Psoas muscle (tissue), 8 donors: ENCODE results near the gene MARK4. TPM values are rescaled to one million over a fixed set of nuclear protein-coding genes. Genes with fewer than 3 reads are reported as not detected.

Source experiments
- ATAC-seq, 4 donors: fragments of 200-7000 bp; cut with Tn5 transposase; one replicate each; pipeline ENCODE4 v1.9.1; 2020; ENCODE audit warnings: moderate library complexity in 3 of 4, mild to moderate bottlenecking in 2 of 4
- DNase-seq, 2 donors: peaks; one replicate each; pipeline ENCODE4 v3.0.0-alpha.2; 2020
- H3K27ac ChIP-seq: fragments of 200-600 bp; one replicate; pipeline ENCODE4 v1.8.0; 2022
- H3K27me3 ChIP-seq, 3 donors: fragments of 200-600 bp in 1 of 3; one replicate each; pipeline versions ENCODE4 v1.6.1 to v1.8.0; 2013 to 2022; ENCODE audit warnings: low read length in 2 of 3, mild to moderate bottlenecking in 2 of 3, moderate library complexity in 1 of 3; ENCODE audit not compliant: insufficient read depth in 3 of 3
- H3K36me3 ChIP-seq, 2 donors: fragments of 200-600 bp in 1 of 2; one replicate each; pipeline versions ENCODE4 v1.6.1 to v1.8.0; 2013 to 2022; ENCODE audit warnings: low read depth in 1 of 2, mild to moderate bottlenecking in 1 of 2, moderate library complexity in 1 of 2; ENCODE audit not compliant: insufficient read depth in 1 of 2
- H3K4me1 ChIP-seq: fragments of 200-600 bp; one replicate; pipeline ENCODE4 v1.8.0; 2022
- H3K4me3 ChIP-seq: fragments of 200-600 bp; one replicate; pipeline ENCODE4 v1.8.0; 2022; ENCODE audit warnings: mild to moderate bottlenecking
- H3K9me3 ChIP-seq: fragments of 200-600 bp; one replicate; pipeline ENCODE4 v1.8.0; 2022
- WGBS, 3 donors: extraction: QIAGEN DNeasy Blood & Tissue Kit; methylation state at CpG; one replicate each; pipeline versions ENCODE4 v1.1.6 to v1.1.7; 2013; 5-methylcytosine and 5-hydroxymethylcytosine counted together
- intact Hi-C, 2 donors: fragments of 100-400 bp; cut with DNase I; formaldehyde crosslinking; loops; one replicate each; pipeline versions ENCODE4 v1.11.0 to v1.14.2; 2022
- long read RNA-seq, 2 donors: library from polyadenylated mRNA; unstranded; transcript quantifications; one replicate each; pipeline ENCODE4 v2.0.0, GENCODE V29; 2021
- polyA plus RNA-seq, 3 donors: library from polyadenylated mRNA; stranded (reverse); fragments of 200-250 nt; gene quantifications; one replicate each; pipeline ENCODE4 v1.2.3, GENCODE V29; 2013
- total RNA-seq, 4 donors: library from RNA; stranded (reverse); fragmentation: NEBNext Ultra II Directional in 2 of 4; extraction: Animal tissue kit (Norgen Biotek cat#: 25700) in 2 of 4; gene quantifications; one replicate each; pipeline versions ENCODE4 v1.2.1 to v1.2.4, GENCODE V29; 2021 to 2023
- TF ChIP-seq, protein P1 (sequence below): fragments of 200-600 bp; IDR thresholded peaks from one replicate; pipeline ENCODE4 v1.8.0; 2022; ENCODE audit warnings: antibody characterized with exemption
- donor health status: healthy with polysubstance abuse.
- donor health status: DM: no; HTN: no; CAD: no; lungs with moderate emphysema.
- donor health status: Bipolar disorder and iron deficiency.
- donor health status: healthy.
- donor health status: DM: yes; HTN: yes; CAD: no.
- donor health status: DM: no; HTN: no; CAD: no.
- donor health status: DM: no; HTN: no; CAD: no.
- donor health status: DM: yes; HTN: yes; CAD: no.

The MARK4 gene
- 10 to 100 TPM; 29.7 to 37.7 (median 34.4) TPM for total RNA-seq
- 10 to 100 TPM; 11.0 to 12.5 (median 12.4) TPM for polyA plus RNA-seq
- long read RNA-seq, donor 1, full-length matches to known transcripts: 1 of 9 reads
- long read RNA-seq, donor 1, partial matches to known transcripts: 7 of 9 reads
- long read RNA-seq, donor 1, other reads (novel, unspliced or antisense): 1 of 9 reads
- long read RNA-seq, donor 2, full-length matches to known transcripts: 2 of 26 reads
- long read RNA-seq, donor 2, partial matches to known transcripts: 18 of 26 reads
- long read RNA-seq, donor 2, other reads (novel, unspliced or antisense): 6 of 26 reads

- TF ChIP-seq, protein P1, sequence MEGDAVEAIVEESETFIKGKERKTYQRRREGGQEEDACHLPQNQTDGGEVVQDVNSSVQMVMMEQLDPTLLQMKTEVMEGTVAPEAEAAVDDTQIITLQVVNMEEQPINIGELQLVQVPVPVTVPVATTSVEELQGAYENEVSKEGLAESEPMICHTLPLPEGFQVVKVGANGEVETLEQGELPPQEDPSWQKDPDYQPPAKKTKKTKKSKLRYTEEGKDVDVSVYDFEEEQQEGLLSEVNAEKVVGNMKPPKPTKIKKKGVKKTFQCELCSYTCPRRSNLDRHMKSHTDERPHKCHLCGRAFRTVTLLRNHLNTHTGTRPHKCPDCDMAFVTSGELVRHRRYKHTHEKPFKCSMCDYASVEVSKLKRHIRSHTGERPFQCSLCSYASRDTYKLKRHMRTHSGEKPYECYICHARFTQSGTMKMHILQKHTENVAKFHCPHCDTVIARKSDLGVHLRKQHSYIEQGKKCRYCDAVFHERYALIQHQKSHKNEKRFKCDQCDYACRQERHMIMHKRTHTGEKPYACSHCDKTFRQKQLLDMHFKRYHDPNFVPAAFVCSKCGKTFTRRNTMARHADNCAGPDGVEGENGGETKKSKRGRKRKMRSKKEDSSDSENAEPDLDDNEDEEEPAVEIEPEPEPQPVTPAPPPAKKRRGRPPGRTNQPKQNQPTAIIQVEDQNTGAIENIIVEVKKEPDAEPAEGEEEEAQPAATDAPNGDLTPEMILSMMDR: no peak
- no peaks in the 10 kb centered on the region for H3K36me3 ChIP-seq
- peak within 1 kb of the TSS; percentile 66 for H3K27ac ChIP-seq
- peak within 1 kb of the TSS; percentile 88 for H3K4me3 ChIP-seq
- WGBS, 3 donors: 0 to 1% (median 1%) methylated on average over 31 to 57 of the region's 58 CpGs
- peak; percentile 66 to 78 (median 73) for ATAC-seq
- no peaks in the 10 kb centered on the region for H3K27me3 ChIP-seq
- intact Hi-C loops: loop anchor here (5.0 kb wide), 1 partner anchor 86 kb away; no protein-coding TSS in a partner anchor
- no peaks in the 10 kb centered on the region for H3K9me3 ChIP-seq
- peak; percentile 64 to 77 for DNase-seq
- peaks cover 16% of the 10 kb centered on the region for H3K4me1 ChIP-seq
These were observed at the start of gene MARK4 for GRCh38 chr19:45250832-45251451. MARK4 (plus strand) TSS chr19:45251271; CDS start chr19:45251589, 318 bp downstream.

DNA sequence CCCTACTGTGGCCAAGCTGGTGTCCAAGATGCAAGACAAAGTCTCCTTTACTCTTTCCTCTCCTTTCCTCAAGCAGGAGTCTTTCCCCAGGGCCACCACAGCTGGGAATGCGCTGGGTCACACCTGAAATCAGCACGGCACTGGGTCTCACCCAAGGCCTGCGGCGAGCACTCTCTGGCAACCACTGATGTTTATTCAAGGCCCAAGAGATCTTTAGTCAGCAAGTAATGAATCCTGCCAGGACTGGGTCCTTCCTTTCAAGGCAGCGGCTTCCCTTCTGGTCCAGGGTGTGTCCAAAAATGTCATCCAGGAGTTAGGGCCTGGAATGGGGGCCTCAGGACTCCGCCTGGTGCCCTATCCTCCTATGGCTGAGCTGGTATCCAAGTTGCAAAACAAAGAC, 48.4 kb upstream of the MARK4 start:
- Histone ChIP-seq H3K4me1 (no peaks in the 10 kb centered on the region), H3K27ac (no peak overlapping the region), H3K9me3 (no peaks in the 10 kb centered on the region), H3K27me3 (no peaks in the 10 kb centered on the region), H3K36me3 (no peaks in the 10 kb centered on the region), H3K4me3 (no peak overlapping the region)
- ATAC-seq (no peak), DNase-seq (no peak)
- TF ChIP-seq, protein P1: no peak
- WGBS, 3 donors: 74 to 85% (median 83%) methylated on average over 6 of the region's 6 CpGs
- intact Hi-C loops: loop anchor here (5.0 to 10.0 kb wide), 2 partner anchors 45 to 132 kb away; partner anchors contain the start of gene EXOC3L2 (in 1 of the 2)

- intact Hi-C loops: loop anchor here in 1 of 2 donors (10.0 kb wide), 1 partner anchor 129 kb away; no protein-coding TSS in a partner anchor
- Histone ChIP-seq H3K4me1 (no peaks in the 10 kb centered on the region), H3K4me3 (no peak overlapping the region), H3K9me3 (no peaks in the 10 kb centered on the region), H3K36me3 (no peaks in the 10 kb centered on the region), H3K27ac (no peak overlapping the region), H3K27me3 (no peaks in the 10 kb centered on the region)
- TF ChIP-seq, protein P1: no peak
- ATAC-seq: no peak
- WGBS, 3 donors: 80 to 85% (median 83%) methylated on average over 12 of the region's 12 CpGs
- DNase-seq: no peak
These were observed 45.3 kb upstream of the MARK4 start for GRCh38 chr19:45205810-45206209.

DNA sequence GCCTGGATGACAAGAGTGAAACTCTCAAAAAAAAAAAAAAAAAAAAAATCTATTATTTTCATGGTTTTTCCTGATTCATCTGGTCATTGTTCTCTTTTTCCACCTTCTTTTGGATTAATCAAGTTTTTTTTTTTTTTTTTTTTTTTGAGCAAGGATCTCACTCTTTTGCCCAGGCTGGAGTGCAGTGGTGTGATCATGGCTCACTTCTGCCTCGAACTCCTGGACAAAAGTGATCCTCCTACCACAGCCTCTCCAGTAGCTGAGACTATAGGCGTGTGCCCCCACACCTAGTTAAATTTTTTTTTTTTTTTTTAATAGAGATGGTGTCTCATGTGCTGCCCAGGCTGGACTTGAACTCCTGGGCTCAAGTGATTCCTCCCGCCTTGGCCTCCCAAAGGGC, 44.7 kb upstream of the MARK4 start:
- H3K27me3 ChIP-seq: no peaks in the 10 kb centered on the region
- DNase-seq (no peak), ATAC-seq (no peak)
- intact Hi-C loops: loop anchor here in 1 of 2 donors (10.0 kb wide), 1 partner anchor 128 kb away; no protein-coding TSS in a partner anchor
- no peak overlapping the region for H3K4me3 ChIP-seq
- TF ChIP-seq, protein P1: no peak
- no peak overlapping the region for H3K27ac ChIP-seq
- H3K9me3 ChIP-seq: no peaks in the 10 kb centered on the region
- no peaks in the 10 kb centered on the region for H3K4me1 ChIP-seq
- H3K36me3 ChIP-seq: no peaks in the 10 kb centered on the region
- 83 to 92% (median 87%) methylated on average over 3 of the region's 3 CpGs for WGBS, 3 donors
